ENCODE measurements around the gene NOS2.
A peak's percentile ranks its signal among the peaks of the same experiment; 100 is the strongest.
"Not testable (repeated sequence)": the region's sequence is repeated elsewhere in the genome, so short reads cannot be mapped to it uniquely, and the experiment has no call there.

NOS2 gene

DNA sequence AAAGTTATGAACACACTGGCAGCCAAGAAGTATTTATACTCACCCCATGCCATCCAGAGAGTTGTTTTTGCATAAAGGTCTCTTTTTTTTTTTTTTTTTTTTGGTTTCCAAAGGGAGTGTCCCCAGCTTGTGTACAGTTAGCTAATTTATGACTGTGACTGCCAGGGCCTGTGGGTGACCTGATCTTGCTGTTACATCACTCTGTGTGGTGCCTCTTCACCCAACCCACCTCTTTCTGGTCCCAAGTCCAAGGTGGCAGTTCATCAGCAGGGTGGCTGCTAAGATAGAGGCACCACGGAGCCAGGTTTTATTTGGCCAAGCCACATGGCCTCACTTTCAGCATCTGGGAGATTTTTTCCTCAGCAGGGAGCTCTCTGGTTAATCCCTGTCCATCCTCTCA is at the start of gene NOS2:
Gene NOS2, minus strand, starts transcription at position 8 of the 400 bp plus-strand sequence. CDS start 1,720 bp downstream, outside the sequence.
- no peak for DNase-seq

DNA sequence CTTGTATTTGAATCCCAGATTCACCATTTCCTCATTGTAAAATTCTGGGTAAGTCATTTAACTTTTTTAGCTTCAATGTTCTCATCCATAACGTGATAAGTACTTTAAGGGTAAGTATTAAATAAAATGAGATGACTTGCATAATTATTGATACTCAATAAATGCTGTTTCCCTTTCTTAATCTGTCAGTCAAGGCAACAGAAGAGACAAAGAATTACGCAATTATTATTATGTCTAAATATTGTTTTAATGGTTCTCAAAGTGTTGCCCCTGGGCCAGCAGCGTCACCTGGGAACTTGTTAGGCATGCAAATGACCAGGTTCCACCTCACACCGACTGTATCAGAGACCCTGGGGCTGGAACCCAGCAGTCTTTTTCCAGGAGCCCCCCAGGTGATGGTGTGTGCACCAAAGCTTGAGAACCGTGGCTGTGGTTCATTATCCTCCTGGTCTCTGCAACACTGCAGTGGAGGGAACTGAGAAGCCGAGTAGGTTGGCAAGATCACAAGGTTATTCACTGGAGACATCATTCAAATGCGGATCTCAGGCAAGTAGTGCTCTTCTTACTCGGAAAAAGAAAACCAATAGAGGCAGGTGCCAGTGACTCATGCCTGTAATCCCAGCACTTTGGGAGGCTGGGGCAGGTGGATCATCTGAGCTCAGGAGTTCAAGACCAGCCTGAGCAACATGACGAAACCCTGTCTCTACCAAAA is 49.3 kb upstream of the NOS2 start:
- DNase-seq, result no peak

GRCh38 chr17:27848931-27849330 is 48.6 kb upstream of the NOS2 start:
- peak; percentile 62 for DNase-seq

DNA sequence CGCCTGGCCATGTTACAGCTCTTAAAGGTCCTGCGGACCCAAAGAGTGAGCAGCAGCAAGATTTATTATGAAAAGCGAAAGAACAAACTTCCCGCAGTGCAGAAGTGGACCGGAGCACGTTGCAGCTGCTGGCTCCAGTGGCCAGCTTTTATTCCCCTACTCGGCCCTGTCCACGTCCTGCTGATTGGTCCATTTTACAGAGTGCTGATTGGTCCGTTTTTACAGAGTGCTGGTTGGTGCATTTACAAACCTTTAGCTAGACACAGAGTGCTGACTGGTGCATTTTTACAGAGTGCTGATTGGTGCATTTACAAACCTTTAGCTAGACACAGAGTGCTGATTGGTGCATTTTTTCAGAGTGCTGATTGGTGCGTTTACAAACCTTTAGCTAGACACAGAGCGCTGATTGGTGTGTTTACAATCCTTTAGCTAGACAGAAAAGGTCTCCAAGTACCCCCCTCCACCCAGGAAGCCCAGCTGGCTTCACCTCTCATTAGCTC is 46.5 kb upstream of the NOS2 start:
- DNase-seq, result not testable (repeated sequence)

GRCh38 chr17:27846042-27846655 is 45.8 kb upstream of the NOS2 start:
- no peak for DNase-seq

GRCh38 chr17:27845264-27846041 is 45.1 kb upstream of the NOS2 start:
- no peak for DNase-seq

DNA sequence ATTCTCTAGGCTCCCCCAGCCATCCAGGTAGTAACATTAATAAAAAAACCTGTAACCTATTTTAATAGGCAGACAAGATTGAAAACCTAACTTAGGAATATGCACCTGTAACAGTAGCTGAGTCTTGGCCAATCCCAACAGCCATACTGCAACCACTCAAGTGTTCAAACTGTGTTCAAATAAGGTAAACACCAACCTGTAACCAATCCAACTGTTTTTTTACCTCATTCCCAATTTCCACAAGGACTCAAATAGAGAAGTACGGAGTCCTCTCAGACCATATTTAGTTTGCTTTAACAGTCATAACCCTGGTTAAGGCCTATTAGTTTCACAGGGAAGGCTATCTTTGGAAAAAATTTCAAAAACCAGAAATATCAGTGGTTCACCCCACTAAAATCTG is 40.4 kb upstream of the NOS2 start:
- DNase-seq, result no peak

DNA sequence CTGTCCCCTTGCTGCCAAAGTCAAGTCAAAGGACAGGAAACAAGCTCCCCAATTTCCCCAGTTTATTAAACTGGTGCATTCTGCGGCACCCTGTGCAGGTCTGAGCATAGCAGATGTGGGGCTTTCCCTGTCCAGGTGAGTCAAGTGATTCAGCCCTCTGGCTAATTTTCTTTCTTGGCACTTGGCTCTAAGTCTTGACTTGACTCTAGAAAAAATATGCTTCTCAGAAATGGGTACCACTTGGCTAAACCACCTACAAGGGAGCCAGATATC is 40.0 kb upstream of the NOS2 start:
- not testable (repeated sequence) for DNase-seq

DNA sequence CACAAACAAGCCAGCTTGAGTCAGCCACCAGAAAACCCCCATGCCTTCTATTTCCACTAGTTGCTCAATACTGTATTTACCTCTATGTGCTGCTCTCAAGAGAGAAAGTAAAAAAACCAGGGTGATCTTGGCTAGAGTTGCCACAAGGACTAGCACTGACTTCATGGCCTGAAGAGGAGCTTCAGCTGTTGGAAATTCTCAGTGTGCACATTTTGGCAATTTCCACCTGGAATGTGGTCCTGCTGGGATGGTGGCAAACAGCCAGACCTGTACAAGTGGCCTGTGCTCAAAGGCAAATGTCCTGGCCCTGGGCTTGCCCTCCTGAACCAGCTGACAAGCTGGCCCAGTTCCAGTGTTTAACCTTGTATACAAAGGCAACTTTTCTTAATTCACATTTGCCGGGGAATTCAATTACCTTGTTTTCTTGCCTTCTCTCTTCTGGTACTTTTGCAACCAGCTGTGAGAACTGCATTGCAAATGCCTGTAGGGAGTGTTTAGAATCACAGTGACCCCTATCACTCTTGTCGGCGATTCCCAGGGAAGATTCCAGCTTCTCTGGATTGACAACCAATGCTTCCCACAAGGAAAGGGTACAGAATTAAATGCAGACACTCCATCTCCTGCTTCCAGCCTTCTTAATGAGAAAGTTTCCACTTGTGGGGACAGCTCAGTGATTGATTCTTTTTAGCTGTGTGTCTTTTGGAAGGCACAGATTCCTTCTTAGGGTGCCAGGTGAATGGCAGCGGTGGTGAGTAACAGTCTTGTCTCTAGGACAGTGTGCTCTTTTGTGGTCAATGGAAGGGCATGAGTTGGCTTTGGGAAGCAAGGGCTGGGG is 39.5 kb upstream of the NOS2 start:
- DNase-seq, result not testable (repeated sequence)

- DNase-seq, result not testable (repeated sequence)
Observed at GRCh38 chr17:27838607-27839006, 38.3 kb upstream of the NOS2 start.

- not testable (repeated sequence) for DNase-seq
Observed at GRCh38 chr17:27837769-27838168, 37.4 kb upstream of the NOS2 start.

DNA sequence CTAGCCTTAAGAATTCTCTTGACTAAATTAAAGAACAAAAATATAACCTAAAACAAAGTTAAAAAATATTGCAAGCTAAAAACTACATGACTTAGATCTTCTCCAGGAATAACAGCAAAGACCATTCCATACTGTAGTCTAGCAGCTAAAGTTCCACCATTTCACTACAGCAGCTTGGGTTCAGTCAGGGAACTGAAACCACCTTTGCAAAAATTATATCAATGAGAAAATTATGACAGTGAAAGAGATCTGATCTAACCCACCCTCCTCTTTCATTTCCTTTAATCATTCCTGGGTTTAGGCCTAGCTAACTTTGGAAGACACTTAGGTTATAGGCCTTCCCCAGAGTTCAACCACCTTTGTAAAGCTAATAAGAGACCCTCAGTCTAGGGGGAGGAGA is 36.3 kb upstream of the NOS2 start:
- no peak for DNase-seq

GRCh38 chr17:27834571-27834970 is 34.2 kb upstream of the NOS2 start:
- DNase-seq, result no peak

DNA sequence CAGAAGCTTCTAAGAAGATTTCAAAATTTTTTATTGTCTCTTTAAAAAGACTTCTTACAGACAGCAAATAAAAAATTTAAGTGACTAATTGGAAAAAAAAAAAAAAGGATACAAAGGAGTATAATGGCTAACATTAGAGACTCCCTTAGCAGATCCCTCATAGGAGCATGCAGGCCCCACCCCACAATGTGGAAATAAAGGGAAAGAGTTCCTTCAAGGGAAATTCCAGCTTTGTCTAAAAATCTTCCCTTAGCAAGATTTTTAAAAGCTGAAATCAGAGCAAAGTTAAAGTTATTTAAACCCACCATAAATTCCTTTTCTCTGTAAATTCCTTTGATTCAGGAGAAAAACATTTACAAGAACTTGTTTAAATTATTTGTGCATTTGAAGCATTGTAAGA is 32.5 kb upstream of the NOS2 start:
- no peak for DNase-seq

DNA sequence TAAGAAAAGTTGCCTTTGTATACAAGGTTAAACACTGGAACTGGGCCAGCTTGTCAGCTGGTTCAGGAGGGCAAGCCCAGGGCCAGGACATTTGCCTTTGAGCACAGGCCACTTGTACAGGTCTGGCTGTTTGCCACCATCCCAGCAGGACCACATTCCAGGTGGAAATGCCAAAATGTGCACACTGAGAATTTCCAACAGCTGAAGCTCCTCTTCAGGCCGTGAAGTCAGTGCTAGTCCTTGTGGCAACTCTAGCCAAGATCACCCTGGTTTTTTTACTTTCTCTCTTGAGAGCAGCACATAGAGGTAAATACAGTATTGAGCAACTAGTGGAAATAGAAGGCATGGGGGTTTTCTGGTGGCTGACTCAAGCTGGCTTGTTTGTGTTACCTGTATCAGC is 29.6 kb upstream of the NOS2 start:
- DNase-seq, result not testable (repeated sequence)

- not testable (repeated sequence) for DNase-seq
Observed at GRCh38 chr17:27829143-27829711, 28.9 kb upstream of the NOS2 start.

DNA sequence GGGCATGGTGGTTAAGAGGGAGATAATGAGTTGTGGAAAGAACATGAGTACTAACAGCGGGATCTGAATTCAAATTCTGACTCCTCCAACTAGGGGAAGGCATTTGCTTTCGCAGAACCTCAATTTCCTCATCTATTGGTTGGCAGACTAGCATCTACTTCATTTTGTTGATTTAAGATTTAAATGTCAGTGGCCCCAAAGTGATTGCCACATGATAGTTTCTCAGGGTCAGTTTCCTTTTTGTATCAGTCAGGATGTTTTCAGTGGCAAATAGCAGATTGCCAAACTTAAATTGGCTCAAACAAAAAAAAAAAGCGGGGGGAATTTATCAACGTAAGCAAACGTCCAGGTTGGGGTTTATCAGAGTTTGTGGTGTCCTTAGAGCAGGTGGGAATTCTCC is 25.1 kb upstream of the NOS2 start:
- DNase-seq, result no peak

DNA sequence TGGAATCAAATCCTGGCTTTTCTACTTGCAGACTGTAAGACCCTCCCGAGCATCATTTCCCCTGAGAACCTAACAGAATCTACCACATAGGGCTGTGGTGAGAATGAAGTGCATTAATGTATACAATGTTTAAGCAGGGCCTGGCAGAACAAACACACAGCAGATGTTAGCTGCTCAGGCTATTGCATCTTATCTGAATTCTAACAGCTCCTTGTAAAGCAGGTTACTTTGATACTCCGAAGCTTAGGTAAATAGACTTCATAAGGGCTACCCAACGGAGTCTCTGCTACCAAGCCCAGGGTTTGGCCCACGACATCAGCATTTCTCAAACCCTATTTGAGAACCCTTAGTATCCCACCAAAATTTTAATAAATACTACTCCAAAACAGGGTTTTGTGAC is 24.4 kb upstream of the NOS2 start:
- DNase-seq, result no peak

DNA sequence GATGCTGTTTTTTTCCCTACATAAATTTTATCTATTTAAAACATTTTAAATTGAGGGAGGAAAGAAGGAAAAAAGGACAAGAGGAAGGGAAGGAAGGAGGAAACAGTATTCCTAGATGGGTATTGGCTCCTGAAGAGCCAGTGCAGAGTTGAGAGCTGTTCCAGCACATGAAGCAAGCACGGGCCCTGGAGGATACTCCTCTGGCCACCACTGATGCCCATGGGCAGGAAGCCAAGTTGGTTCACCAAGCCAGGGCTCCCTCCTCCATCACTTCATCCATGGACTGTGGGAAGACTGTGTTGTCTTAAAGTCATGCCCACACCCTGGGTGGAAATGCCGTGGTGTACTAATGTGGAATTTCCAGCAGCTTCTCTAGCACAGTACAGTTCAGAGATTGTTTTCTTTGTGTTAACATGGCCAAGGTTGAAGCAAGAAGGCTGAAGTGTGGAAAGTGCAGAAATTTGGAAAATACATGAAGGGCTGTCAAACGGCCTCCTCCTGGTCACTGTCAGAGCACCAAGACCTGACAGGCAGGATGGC is 23.9 kb upstream of the NOS2 start:
- DNase-seq, result no peak

DNA sequence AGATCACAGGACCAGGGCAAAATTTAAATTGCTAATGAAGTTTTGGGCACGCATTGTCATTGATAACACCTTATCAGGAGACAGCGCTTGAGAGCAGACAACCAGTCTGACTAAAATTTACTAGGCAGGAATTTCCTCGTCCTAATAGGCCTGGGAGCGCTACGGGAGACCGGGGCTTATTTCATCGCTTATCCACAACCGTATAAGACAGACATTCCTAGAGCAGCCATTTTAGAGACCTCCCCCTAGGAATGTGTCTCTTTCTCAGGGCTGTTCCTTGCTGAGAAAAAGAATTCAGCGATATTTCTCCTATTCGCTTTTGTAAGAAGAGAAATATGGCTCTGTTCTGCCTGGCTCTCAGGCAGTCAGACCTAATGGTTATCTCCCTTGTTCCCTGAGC is 21.8 kb upstream of the NOS2 start:
- DNase-seq, result not testable (repeated sequence)

DNA sequence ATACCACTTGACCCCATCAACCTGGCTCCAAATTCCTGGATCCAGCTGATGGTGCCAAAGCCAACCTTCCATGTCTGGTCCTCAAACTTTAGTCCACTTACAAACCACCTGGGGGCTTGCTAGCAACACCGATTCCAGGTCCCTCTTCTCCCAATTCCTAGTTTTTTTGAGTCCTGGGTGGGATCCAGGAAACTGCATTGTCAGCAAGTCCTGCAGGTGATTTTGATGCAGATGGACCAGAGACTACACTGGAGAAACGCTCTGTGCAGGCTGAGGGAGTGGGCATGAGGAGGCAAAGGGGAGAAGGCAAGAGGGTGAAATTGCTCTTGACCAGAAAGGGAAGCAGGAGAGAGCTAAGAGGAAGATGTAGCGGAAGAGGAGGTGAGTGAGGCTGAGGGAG is 21.0 kb upstream of the NOS2 start:
- no peak for DNase-seq

GRCh38 chr17:27819145-27819544 is 18.8 kb upstream of the NOS2 start:
- no peak for DNase-seq

Measured in NCI-H1694 treated with DMSO at 0.1 percent for 48 hours (cell line).